NCI-H2196 treated with DMSO at 0.1 percent for 48 hours (cell line): ENCODE measurements around the gene LAMA4.

Source experiments
- DNase-seq: peaks from one replicate; lab custom pipeline; 2025; ENCODE audit not compliant: unreplicated experiment; lab: John Stamatoyannopoulos, UW

LAMA4 gene

DNA sequence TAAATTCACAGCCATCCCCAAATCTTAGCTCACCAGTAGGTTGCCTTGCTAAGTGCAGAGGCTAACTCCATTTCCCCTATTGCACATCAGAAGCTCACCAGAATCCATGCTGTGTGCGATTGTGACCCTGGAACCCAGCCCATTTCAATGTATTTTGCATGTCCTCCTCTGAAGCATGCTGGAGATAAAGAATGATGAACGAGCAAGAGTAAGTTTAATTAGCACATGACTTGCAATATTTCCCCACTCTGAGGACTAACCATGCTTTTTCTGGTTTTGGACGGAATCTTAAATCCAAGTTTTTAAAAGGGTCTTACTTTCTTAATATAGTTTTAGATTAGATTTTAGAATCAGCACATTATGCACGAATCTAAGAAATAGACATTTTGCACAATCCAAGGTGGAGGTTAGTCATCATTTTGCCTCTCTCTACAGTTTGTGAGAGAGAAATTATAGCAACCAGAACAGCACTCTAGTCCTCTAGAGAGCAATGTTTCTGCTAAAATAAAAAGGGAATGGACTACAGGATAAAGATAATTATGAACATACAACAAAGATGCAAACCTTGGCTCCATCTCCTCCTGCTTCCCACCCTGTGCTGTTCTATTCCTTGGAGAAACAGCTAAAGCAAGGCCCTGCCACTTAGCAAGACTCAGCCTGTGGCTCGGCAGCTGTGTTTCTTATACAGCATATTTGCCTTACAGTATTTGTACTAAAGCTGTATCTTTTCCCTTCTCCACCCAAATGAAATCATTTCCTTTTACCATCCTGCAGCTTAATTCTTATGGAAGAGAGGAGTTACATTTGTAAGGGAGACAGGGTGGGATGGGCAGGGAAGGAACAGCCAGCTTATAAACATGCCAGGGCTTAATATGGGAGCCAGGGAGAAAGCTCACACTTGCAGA lies 24.9 kb upstream of the LAMA4 start:
- DNase-seq = no peak

DNA sequence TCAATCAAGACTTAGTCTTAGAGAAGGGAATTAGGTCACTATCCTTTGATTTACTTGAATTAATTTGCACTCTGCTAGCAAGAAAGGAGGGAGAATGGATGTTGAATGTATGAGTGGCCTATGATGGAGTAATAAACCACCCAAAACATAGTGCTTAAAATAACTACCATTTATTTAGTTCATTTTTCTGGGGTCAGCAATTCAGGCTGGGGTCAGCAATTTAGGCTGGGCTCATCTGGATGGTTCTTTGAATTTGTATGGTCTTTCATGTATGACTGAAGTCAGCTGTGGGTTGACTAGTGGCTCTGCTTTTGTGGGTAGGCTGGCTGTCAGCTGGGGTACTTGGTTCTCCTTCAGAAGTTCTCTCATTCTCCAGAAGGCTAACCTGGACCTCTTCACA lies 21.0 kb upstream of the LAMA4 start:
- DNase-seq = no peak

DNA sequence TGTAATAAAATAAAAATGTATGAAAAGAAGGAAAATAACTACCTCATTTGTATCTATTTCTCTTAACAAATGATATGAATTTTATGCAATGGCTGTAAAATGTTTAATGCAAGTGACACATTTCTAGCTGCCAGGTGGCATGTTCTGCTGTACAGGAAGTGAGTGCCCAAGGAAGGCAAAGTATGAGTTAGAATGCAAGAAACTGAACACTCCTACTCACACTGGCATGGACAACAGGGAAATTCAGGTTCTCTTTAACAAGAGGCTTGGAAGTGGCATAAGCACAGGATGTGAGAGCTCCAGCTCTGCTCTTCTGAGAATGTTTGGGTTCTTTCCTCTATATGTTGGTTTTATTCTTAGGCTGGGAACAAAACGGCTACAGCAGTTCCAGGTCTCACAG lies 20.4 kb upstream of the LAMA4 start:
- DNase-seq = no peak

DNA sequence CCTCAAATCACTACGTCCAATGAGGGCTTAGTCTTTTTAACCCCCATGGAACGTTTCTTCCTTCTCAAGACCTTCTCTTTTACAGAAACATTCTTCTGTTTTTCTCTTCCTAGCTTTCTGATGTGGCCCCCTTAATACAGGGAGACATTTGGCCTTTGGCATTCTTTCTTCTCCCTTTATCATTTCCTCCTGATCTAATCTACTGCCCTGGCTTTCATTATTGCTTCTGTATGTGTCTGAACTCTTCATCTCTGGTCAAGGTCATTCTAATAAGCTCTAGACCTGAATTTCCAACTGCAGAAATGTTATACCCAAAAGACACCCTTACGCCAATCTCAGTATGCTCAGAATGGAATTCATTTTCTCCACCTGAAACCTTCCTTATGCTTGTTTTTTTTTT lies 18.4 kb upstream of the LAMA4 start:
- DNase-seq = no peak

DNA sequence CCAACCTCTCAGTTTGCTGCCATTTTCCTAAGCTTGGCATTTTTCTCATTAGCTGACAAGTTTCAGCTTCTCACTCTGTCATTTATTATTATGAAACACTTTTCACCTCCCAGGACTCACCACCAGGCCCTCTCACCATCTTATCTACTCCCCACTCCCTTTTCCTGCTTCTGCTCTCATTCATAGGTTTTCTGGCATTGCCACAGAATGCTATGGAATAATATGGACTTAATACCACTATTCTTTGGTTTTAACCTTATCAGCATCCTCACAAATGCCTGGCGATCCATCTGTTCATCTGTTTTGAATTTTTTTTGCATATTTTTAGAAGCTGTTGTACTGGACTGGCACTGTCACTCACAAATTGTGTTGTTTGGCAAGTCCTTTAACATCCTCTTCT lies 16.4 kb upstream of the LAMA4 start:
- DNase-seq = no peak

DNA sequence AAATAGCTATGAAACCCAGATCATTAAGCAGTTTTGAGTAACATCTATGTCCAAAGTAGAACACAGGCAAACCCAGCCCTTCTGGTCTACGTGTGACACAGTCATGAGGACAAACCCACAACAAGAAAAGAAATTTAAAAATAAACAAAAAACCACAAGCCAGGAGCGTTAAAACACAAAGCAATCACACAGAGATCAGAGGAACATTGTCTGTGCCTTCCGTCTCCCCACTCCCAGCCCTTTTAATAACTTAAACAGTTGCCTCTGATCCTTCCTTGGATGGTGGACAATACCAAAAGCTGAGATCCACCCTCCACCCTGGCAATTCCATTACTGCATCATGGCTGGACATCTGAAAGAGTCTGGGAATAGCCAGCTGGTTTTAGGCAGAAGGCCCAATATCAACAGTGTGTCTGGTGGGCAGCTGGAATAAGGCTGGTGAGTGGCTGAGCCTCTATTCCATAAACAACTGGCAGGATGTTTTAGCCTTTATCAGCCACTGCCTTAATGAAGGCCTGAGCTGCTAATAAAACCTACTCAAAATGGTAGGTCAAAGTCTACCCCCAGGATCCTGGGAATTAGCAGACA lies 15.7 kb upstream of the LAMA4 start:
- DNase-seq = no peak

- no peak for DNase-seq
Observed at GRCh38 chr6:112269114-112269513, 14.7 kb upstream of the LAMA4 start.

DNA sequence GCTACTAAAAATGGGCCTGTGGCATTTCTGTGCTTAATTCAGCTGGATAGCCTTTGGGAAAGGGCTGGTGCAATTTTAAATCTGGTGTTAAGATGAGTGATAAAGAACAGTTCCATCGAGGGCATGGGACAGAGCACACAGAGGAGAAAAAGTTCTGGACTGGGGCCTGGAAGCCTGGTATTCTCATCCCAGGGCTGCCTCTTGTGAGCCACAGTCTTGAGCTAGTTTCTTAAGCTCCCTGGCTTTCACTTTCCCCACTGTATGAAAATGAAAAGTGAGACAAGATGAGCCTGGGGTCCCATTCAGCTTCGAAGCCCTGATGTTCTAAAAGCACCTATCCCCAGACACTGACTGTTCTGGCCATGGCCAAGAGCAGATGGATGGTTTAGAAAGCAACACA lies 14.3 kb upstream of the LAMA4 start:
- DNase-seq = no peak

- DNase-seq = no peak
Observed at GRCh38 chr6:112268019-112268418, 13.7 kb upstream of the LAMA4 start.

DNA sequence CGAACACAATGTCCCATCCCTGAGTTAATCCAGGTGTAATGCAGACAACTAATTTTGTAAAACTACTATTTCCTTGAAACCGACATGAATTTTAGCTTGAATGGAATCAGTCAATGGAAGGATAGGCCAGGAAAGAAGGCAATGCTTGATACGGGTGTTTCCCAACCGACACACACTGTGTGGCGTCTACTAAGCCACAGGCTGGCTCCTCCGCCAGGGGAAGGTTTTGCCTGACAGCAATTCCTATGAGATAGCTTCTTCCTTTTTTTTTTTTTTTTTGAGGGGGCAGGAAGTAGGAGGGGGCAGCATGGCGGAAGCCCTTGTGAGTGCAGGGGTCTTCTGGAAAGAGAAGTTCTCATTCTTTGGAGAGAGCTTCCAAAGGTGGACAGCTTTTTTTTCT lies 12.0 kb upstream of the LAMA4 start:
- no peak for DNase-seq

DNA sequence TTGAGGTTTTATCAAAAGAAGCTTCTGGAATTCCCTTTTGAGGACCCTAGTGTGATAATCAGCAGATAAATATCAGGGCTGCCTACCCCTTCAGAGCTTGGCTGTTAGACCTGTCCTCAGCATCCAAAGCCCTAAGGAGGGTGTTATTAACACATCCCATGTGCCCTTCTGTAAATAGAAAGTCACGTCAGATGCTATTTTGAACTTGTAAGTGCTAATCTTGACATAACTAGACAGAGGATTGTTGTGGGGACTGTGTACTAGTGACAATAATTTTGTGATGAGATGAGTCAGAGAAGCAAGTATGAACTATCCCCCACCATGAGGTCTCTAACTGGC lies 4.9 kb upstream of the LAMA4 start:
- DNase-seq = no peak

DNA sequence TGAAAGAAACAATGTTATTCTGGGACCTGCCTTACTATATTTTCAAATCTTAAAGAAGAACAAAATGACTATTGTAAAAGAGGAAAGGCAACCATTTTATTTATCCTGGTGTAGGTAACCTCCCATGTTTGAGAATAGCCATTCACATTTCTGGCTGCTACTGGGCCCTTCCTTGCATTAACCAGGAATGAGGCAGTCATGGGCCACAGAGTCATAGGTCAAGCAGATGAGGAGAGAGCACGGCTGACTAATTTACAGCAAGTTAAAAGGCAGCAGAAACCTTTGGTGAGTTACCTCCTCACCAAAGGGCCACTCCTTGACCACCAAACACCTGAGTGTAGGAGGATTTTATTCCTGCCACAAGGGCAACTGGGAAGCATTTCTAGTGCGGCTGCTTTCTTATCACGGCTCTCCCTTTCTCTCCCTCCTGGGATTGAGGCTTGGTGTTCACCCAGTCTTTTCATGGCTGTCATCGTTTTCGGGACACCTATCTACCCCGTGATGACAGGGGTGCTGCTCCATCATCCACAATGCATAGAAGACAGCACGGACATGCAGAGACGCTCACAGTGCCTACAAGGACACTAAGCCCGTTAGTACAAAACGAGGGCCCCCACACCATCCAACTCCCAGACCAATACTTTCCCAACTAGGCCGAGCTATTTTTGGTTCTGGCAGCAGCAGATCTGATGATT lies 4.4 kb upstream of the LAMA4 start:
- DNase-seq = no peak

DNA sequence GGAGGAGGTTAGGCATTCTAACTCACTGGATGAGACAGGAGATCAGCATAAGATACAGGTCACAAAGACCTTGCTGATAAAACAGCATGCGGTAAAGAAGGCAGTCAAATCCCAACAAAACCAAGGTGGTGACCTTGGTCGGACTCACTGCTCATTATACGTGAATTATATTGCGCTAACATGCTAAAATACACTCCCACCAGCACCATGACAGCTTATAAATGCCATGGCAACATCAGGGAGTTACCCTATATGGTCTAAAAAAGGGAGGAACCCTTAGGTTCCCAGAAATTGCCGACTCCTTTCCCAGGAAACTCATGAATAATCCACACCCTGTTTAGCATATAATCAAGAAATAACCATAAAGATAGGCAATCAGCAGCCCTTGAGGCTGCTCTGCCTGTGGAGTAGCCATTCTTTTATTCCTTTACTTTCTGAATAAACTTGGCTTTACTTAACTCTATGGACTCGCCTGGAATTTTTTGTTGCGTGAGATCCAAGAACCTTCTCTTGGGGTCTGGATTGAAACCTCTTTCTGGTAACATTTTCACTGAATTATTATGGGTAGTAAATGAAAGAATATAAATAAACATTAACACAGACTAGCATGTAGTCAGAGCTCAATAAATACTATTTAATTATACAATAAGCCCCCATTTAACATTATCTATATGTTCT lies 3.0 kb upstream of the LAMA4 start:
- no peak for DNase-seq

DNA sequence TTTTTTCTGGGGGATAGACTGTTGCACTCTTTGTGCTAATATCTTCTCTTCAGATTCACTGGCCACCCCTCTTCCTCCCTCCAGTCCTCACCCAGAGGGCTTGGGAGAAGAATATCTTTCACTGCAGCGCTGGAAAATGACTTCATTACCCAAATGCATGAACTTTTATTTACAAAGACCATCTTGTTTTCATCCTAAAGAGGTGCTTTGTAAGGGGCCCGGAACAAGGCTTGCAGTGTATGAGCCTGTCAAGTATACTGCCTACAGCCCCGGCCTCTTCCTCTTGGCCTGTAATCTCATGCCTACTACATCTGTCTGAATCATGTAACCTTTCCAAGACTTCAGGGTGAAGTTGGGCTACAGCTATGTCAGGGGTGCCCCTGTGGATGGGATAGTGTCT lies 554 bp upstream of the LAMA4 start:
- no peak for DNase-seq

DNA sequence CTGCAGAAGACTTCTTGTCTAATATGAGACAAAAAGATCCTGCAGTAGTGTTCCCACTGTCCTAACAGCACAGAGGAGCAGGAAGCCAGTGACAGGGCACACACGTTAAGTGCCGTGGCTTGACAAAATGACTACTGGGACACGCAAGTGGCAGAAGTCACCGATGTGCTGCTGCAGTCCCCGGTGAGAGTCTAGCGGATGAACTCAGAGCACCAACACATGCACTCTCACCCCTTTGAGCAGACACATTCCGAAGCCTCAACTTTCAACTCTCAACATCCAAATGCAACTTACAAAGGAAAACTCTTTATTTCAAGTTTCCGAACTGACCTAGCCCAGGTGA lies 898 bp downstream of the LAMA4 start:
- no peak for DNase-seq

DNA sequence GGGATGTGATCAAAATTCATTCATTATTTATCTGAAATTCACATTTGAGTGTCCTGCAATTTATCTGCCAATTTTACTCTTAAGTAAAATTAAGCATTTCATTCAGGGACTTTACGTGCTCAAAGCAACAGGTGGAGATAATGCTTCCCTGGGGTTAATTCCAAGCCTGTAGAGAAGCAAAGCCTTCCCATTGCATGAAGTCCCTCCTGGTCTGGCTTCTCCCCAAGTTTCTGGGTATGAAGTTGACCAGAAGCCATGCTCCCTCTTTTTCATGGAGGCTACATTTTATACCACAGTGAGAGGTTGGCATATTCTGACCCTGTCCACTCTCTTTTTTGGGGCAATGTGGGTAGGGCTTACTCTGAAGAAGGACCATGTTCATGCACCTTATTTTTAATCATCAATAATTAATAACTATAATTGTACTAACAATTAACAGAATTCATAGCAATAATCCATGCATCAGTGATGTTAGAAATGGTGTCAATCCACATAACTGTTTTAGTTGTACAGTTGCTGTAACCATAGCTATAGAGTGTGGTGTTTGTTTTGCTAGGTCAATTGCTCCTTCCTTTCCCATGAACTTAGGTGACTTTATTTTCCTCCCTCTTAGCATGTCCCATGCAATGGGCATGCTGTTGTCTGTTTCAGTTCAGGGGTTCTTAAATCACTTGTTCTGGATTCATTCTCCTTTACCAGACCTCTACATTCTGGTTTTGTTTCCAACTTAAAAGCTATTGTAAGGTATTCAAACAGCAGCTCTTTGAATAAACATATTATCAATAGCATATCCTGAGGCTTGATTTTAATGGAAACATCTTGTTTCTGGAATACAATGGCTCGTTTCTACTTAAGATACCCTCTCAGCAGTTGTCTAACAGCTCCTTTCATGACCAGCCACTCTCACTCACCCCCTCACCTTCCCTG lies 1.5 kb downstream of the LAMA4 start:
- no peak for DNase-seq

DNA sequence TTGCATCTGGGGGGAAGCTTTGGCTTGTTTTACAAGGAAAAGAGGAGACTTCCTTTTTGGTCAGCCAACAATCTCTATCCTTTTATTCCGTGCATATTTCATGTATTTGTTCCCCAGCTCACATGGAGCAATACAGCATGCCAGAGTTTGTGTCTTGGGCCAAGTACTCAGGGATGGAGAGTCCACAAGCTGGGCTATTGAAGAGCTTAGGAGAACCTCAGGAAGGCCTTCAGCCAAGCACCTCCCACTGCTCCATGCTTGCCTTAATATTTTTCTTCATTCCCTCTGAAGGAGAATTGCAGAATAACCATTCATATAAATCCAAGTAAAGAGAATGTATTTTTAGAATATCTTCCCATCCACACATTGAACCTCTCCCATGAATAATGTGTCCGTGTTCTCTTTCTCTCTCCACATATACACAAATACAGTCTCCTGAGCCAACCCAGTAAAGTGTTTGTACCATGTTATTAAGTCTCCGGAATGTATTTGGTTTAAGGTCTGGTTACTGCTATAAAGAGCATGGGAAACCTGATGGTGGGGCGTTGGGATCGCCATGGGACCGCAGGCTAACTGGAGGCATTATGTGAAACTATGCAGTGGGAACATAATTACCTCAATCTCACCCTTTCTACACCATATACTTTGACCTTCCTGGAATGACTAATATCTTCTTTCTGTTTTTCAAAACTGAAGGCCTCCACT lies 3.0 kb downstream of the LAMA4 start:
- DNase-seq = no peak

- no peak for DNase-seq
Observed at GRCh38 chr6:112249489-112249888, 4.9 kb downstream of the LAMA4 start.

- no peak for DNase-seq
Observed at GRCh38 chr6:112247275-112247674, 7.1 kb downstream of the LAMA4 start.

DNA sequence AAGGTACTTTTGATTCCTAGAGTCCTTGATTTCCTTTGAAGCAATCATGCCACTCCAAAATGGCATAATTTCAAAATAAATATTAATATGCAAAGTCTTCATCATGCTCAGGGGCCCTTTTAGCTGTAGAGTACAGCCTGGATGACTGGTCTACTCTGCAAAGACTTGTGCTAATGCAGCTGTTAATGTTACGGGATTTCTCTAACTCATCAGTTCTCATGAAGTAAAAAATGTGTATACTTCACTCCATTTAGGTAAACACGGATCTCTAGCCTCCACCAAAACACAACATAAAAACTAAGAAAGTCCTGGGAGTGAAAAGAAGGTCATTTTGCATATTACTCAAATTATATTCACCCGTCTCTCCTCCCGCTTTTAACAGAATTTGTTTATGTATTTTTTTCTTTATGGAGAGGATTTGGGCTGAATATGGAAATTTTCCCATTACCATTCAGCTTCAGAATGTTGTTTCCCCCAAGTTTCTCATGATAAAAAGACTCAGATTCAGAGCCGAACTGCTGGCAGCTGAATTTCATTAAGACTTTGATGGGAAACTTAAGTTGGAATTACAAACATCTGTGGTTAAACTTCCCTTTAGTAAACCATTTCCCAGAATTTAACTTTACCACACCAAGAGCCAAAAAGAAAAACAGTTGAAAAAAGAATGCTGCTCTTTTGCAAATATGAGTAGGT lies 8.7 kb downstream of the LAMA4 start:
- no peak for DNase-seq
